HG02970 (cell line): ENCODE measurements around the gene AHNAK.

Source experiments
- ATAC-seq: cut with Tn5 transposase; IDR thresholded peaks from one replicate; pipeline ENCODE4 v1.9.1; 2021; ENCODE audit warnings: mild to moderate bottlenecking, moderate library complexity, moderate number of reproducible peaks; ENCODE audit not compliant: unreplicated experiment, low FRiP score

Gene AHNAK

DNA sequence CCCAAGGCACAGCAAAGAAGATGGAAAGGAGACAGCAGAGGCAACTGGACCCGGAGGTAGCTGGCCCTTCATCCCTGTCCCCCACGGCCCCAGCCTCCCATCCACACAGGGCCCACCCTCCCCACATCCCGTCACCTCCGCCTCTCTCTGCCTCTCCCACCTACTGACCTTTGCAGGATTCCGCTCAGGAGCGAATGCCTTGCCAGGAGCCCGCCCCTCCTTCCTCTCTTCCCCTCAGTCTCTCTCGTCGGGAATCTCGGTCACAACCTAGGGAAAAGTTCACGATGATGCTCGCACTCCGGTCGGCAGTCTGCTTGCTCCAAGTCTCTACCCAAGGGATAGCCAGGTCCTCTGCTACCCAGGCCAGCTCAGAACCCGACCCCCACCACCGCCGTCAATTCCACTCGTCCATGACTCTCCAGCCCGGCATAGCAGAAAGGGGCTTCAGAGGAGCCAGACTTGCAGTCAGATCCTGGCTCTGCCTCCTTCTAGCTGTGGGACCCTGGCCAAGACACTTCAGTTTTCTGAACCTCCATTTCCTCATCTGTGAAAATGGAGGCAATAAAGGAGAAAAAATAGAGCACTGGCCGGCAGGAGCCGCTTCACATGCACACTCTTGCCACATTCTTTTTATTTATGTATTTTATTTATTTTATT lies 10.2 kb downstream of the AHNAK start:
- ATAC-seq: no peak

DNA sequence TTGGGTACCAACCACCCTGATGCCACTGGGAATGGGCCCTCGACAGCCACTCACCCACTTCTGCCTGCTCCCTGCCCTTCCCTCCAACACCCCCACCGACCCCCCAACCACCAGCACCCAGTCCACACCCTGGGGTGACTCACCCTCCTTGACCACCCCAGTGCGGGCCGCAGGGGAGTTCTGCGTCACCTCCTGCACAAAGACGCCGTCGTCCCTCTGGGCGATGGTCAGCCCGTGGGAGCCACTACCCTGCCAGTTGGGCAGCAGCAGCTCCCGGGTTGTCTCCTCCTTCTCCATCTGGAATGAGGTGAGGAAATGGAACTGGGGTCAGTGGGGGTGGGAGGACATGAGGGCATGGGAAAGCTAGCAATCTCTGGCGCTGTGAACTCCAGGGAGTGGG lies 10.8 kb downstream of the AHNAK start:
- no peak for ATAC-seq

DNA sequence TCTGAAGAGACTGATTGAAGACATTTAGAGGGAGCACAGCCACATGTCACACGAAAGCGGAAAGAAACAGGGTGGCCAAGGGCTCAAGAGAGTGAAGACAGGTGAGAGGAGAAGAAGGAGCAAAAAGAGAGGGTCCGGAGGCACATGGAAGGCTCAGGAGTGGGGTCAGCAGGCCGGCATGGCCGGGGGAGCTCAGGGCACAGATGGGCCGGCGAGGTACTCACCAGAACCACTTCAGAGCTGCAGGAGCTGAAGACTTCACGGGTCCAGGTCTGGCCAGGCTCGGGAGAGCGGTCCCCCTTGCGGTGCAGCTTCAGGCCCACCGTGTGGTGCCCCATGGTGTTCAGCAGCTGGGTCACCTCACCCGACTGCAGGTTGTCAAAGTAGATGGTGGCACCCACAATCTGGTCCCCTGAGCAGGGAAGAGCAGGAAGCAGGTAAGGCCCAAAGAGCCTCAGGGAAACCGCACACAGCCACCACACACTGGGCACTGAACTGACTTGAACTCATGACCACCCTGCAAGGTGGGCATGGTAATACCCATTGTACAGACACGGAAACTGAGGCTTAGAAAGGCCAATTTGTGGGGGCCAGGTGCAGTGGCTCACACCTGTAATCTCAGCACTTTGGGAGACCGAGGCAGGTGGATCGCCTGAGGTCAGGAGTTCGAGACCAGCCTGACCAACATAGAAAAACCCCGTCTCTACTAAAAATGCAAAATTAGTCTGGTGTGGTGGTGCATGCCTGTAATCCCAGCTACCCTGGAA lies 11.6 kb downstream of the AHNAK start:
- ATAC-seq: no peak

DNA sequence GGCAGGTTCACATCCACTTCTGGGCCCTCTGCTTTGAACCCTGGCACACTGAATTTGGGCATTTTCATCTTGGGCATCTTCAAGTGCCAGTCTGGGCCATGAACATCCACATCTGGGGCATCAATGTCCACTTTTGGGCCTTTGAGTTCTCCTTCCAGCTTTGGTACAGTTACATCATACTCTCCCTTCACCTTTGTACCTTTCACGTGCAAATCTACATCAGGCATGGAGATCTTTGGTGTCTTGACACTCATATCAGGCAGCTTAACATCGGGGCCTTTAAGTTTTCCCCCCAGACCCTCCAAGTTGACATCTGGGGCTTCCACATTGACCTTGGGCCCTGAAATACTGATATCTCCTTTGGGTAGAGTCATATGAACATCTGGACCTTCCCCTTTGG lies 14.5 kb downstream of the AHNAK start:
- ATAC-seq: no peak

DNA sequence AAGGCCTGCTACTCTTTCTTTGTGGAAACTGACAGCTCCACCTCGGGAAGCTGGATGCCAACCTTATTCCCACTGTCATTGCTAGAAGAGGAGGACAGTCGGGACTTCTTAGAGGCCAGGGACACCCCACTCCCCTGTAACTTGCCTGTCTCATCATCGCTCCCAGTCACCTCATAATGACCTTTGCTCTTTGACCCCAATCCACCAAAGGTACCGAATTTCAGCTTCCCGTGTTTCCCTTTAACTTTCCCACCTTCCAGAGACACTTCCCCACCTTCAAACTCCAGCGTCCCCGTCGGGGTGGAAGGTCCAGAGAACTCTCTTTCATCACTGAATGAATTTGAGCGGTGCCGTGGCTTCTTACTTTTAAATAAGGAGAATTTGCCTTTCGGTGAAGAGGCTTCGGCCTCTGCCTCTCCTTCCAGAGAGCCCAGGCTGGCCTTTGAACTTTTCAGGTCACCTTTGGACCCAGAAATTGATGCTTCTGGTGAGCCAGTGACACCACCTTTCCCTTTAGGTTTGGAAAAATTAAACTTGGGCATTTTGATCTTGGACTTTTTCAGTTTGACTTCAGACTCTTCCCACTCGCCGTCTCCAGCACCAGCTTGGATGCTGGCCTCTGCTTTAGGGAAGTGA lies 29.8 kb downstream of the AHNAK start:
- ATAC-seq: no peak

DNA sequence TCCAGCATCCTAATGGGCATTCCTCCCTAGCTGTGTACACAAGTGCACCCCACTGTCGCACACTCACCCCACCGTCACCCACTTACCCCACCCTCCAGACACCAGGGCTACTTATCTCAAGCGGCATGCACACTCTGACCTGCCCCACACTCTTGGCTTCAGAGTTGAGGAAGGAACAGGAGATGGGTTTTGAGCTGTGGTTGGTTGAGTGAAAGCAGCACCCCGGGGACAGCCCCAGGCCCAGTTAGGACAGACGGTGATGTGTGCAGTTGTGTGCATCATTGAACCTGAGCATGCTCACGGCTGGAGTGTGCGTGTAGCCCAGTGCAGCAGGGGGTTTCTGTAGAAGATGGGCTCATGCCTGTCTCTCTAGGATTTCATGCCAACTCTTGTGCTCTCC lies 32.5 kb downstream of the AHNAK start:
- ATAC-seq: no peak

DNA sequence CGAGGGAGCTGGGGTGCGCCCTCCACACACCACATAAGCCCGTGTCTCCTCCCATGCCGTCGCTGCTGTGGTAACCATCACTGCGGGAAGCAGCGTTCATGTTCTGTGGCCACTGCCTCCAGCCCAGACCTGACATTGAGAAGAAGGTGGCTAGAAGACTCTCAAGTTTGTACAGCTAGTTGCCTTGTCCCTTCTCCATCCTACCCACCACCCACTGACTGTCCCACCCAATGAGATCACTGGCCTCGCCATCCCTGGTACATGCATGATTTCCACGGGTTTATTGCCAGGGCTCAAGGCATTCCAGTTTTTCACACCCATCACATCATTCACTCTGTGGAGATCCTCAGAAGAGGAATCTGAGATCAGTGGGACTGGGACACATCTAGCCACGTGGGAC lies 33.0 kb downstream of the AHNAK start:
- ATAC-seq: no peak

DNA sequence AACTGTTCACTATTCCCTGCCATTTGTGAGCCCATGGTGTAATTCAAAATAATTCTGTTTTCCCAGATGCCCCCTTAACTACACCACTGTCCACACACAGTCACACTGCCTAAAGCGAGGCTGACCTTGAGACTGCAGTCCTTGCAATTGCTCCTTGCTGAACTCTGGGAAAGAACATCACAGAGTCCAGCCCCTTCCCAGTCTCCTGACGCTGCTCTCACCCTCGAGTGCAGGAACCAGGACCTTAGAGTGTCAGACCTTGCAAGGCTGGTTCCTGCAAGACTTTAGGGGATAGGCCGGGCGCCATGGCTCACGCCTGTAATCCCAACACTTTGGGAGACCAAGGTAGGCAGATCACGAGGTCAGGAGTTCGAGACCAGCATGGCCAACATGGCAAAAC lies 33.6 kb downstream of the AHNAK start:
- no peak for ATAC-seq

DNA sequence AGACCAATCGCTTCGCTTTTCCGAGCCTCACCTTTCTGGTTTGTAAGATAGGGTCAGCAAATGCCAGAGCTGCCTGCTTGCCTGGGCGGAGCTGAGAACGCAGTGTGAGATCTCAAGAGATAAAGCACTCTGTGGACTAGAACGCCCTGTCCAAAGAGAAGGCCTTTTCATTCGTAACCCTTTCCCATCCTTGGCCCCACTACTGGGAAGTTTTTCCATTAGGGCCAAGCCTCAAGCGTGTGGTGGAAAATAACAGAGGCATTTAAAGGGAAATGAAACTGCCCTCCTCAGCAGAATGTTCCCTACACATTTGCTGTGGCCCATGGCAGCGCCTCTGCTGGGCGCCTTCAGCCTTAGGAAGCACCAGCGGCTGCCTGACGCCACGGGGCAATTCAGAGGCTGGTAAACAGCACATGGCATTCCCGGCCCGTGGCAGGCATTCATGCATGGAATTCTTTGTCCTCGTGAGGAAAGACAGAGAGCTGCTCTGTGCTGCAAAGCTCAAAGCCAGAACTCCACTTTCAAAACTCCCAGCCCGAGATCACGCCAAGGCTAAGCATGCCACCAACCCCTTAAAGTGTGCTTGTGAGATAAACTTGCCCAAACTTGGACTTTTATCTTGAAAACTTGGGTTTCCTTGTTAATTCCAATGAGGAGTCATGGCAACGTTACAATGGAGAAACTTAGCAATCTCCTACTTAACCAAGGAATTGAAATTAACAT lies 38.1 kb downstream of the AHNAK start:
- ATAC-seq: no peak

DNA sequence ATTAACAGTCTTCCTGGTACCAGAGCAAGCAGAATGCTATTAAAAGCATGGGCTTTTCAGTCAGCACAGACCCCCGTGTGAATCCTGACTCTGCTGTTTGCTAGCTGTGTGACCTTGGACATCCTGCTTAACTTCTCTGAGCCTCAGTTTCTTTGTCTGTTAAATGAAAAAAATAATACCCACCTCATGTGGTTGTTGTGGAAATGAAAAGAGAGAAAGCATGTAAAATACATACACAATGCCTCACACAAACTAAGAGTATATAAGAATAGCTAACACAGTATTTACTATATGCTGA lies 39.5 kb downstream of the AHNAK start:
- no peak for ATAC-seq

DNA sequence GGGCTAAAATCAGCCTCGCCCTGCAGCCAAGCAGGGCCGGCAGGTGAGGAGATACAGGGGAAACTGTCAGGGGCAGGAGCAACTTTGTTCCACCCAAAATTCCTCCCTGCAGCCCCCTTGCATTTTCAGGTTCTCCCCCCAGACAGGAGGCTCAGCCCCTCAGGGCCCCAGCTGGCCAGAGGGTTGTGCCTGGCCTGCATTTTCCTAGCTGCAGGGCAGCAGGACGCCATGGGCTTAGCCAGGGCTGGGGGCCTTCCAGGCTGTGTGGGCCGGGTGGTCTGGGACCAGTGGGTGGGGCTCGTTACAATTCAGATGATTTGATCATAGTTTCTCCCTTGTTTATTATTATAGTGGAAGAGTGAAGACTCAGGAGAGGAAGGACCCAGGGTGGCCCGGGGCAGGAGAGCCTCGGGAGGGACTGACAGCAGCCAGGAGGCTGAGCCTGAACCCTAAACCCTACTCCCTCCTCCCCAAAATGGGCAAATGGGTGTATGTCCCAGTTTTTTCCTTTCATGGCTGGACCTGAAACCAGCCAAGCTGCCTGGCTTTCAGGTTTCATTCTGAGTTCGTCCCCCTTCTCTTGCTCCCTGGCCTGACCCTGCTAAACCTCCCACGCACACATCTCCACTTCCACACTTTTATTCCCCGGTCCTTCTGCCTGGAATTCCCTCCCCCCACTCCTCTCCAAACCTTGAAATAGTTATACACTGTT lies 40.0 kb downstream of the AHNAK start:
- no peak for ATAC-seq

DNA sequence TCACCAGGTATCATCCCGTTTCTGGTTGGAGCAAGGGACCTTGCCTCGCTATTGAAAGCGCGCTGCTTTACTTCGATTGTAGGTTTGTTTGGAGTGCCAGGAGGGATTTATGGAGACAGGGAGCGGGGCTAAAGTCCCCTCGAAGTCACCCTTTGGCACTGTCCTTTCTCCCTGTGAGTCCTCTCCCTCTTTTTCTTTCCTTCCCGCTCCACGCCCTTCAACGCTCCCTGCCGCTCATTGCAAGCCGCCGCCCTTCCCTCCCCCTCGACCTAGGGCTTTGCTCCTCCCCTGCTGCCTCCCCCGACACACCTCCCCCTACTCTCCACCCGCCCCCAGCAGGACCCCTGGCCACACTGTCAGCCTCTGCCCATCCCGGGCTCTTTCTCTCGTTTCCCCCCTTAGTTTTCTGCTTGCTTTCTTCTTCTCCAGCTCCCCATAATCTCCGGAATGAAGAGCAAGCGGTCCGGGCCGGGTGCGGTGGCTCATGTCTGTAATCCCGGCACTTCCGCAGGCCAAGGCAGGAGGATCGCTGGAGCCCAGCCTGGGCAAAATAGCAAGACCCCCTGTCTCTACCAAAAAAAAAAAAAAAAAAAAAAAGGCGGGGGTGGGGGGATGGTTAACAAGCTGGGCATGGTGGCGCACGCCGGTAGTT lies 41.0 kb downstream of the AHNAK start:
- no peak for ATAC-seq

DNA sequence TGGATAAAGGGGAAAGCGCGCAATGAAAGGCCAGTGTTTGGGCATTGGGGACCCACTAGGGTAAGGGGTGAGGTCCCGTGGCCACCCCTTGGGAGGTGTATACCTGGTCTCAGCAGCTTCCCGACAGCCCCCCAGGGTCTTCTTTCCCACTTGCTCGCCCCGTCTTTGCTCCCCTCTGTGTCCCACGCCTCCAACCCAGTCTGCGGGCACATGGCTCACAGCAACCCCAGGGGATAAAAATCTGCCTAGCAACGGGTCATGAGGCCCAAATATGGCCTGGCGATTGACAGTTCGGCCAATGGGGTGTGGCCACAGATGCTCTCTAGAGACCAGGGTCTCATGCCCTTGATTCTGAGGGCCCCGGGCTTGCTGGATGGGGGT lies 41.6 kb downstream of the AHNAK start:
- no peak for ATAC-seq

DNA sequence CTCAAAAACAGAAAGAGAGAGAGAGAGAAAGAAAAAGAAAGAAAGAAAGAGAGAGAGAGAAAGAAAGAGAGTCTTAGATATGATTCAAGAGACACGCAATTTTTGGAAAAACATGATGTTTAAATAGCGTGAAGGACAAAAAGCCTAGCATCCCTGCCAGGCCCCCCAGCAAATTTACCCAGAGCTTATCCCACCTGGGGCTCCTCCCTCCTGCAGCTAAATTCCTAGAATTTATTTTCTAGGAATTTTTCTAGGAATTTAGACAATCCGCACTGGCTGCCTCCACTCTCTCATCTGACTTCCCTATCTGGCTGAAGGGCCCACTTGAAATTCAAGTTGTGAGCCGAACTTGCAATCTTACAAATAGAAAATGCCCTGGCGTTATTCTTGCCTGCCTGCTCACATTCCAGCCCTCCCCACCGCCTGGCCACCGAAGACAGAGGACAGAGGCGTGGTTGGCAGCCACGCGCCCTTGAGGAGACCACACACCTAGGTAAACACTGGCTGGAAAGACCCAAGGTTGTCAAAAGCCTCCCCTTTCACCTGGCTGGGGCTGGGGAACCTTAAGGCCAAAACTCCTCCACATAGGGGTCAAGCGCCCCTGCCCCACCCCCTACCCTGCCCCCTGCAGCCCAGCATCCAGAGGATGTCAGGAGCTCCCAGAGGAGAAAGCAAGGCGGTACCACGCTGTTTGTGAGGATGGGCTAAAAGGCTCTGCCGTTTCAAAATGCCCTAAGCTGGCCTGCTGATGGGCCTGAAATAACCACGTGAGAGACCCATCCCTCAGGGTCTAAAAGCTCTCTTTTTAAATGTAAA lies 42.2 kb downstream of the AHNAK start:
- ATAC-seq: no peak

DNA sequence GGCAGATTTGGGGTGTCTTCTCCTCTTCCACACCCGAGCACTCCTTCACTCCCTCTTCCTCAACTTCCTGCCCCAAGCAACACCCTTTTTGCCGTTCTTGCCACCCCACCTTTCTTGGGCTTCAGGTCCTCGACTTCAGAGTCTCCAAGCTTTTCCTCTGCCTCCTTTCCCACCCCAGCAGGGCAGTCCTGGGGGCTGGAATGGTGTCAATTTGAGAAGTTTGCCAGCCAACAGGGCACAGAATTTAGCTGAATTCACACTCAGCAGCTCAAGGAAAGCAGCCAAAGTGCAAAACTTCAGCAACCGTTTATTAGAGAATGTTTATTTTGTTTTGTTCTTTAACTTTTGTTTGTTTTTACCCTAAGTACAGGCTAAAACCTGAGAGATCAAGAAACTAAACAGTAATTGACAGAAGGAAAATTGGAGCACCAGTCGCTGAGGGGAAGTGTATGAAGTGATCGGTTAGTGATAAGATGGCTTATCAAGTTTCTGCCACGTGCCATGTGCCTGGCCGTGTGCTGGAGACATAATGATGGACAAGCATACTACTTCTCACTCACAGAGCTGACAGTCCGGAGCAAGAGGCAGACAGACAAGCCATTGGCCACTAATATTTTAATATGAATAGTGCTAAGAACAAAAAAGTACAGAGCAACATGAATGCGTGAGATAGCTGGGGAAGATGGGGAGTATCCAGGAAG lies 44.4 kb downstream of the AHNAK start:
- ATAC-seq: no peak

DNA sequence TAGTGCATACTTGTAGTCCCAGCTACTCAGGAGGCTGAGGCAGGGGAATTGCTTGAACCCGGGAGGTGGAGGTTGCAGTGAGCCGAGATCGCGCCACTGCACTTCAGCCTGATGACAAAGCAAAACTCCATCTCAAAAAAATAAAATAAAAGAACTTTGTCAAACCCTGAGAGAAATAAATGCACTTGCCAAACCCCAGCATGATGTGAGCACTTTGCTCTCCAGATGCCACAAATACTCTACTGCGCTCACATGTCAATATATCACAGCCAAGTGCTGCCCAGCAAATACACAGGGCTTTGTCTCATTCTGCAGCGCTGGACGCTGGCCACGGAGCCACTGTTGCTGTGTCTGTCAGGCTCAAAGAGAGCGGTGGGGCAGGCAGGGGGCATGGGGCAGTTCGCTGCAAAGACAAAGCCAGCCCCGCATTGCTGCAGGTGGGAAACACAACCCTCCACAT lies 45.1 kb downstream of the AHNAK start:
- no peak for ATAC-seq

DNA sequence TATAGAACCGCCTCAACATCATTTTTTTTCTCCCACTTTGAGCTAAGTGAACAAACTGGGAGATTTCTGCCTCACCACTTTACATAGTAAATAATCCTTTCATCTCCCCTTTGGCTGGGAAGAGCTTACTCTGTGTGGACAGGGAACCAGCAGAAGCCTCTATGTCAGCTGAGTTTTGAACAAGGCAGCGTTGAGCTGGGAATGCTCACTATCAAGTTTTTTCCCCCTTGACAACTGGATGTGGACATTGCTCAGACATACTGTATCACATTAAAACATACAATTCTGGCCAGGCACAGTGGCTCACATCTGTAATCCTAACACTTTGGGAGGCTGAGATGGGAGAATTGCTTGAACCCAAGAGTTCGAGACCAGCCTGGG lies 46.0 kb downstream of the AHNAK start:
- no peak for ATAC-seq

DNA sequence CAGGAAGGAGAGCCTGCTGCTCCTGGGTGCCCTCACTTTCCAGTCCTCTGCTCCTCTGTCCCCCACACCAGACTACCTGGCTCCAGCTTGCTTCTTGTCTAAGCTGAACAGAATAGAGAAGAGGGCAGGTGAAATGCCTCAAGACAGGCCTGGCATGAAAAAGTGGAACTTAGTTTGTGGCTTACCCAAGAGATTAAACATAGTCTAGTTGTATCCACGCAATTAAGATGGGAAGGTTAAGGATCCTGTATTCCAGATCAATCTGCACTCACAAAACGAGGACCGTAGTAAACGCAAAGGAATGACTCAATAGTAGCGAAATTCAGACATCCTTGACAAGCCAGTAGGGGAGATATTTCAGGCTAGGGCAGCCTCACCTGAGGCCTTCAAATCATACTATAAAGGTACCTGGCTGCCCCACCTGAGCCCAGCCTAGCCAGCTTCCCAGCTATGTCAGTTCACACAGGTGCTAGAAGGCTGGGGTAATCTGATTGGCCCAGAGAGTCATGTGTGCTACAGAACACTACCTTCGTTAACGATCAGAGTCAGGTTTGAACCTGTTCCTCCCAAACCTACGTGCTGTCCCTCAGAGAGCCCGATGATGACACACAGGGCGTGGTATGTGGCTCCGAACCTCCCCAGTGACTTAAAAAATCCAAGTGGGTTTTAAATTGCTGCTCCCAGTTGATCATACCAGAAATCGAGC lies 46.5 kb downstream of the AHNAK start:
- no peak for ATAC-seq
